ENCODE data around the gene KSR2.

KSR2 gene

GRCh38 chr12:117523971-117524370, 444.8 kb downstream of the KSR2 start:
- in situ Hi-C loops (cut with MboI; ENCODE audit: low sequenced_read_pairs, unreplicated experiment) = no loop called here
- no peak for DNase-seq (ENCODE audit: low spot score)
- TF ChIP-seq CTCF (IDR thresholded peaks at IDR 0.05; ENCODE audit: borderline replicate concordance, control extremely low read depth, extremely low read depth, insufficient read depth, missing control alignments) = no peak

DNA sequence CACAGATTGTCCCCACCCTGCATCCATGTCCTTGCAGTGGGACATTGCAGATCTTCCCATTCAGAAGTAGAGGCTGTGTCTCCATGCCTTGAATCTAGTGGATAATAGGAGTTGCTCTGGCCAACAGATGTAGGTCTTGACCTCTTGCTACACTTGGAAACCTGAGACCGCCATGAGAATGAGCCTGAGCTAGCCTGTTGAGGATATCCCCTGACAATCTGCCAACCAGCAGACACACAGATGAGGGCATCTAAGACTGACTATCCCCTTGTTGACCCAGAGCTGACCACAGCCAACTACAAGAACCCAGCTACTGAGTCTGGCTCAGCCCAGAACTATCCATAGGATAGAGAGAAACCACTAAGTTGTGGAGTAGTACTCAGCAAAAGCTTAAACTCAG, 446.2 kb downstream of the KSR2 start:
- in situ Hi-C loops (cut with MboI; ENCODE audit: low sequenced_read_pairs, unreplicated experiment) = no loop called here
- no peak for DNase-seq (ENCODE audit: low spot score)
- no peak for TF ChIP-seq CTCF (IDR thresholded peaks at IDR 0.05; ENCODE audit: borderline replicate concordance, control extremely low read depth, extremely low read depth, insufficient read depth, missing control alignments)

- in situ Hi-C loops (cut with MboI; ENCODE audit: low sequenced_read_pairs, unreplicated experiment) = no loop called here
- no peak for TF ChIP-seq CTCF (IDR thresholded peaks at IDR 0.05; ENCODE audit: borderline replicate concordance, control extremely low read depth, extremely low read depth, insufficient read depth, missing control alignments)
- no peak for DNase-seq (ENCODE audit: low spot score)
These were observed 446.9 kb downstream of the KSR2 start for GRCh38 chr12:117521867-117522266.

DNA sequence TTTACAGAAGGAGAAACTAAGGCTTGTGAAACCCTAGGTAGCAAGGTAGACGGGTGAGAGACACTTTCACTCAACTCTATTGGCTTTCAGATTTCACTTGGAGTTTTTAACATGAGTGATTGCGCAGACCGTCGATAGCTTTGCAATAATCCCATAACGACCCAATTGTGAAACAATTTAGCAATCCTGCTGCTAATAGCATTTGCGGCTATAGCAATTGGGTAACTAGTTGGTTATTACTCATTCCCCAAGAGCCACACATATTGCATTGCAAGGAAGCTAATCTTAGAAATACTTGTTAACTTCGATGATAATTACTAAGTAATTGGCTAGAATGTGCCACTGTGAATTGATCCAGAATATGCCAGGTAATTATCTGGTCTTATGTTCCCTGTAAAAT, 447.4 kb downstream of the KSR2 start:
- no peak for TF ChIP-seq CTCF (IDR thresholded peaks at IDR 0.05; ENCODE audit: borderline replicate concordance, control extremely low read depth, extremely low read depth, insufficient read depth, missing control alignments)
- DNase-seq (ENCODE audit: low spot score) = no peak
- in situ Hi-C loops (cut with MboI; ENCODE audit: low sequenced_read_pairs, unreplicated experiment) = no loop called here

GRCh38 chr12:117518594-117519270, 450.1 kb downstream of the KSR2 start:
- in situ Hi-C loops (cut with MboI; ENCODE audit: low sequenced_read_pairs, unreplicated experiment) = no loop called here
- DNase-seq (ENCODE audit: low spot score) = no peak
- no peak for TF ChIP-seq CTCF (IDR thresholded peaks at IDR 0.05; ENCODE audit: borderline replicate concordance, control extremely low read depth, extremely low read depth, insufficient read depth, missing control alignments)

DNA sequence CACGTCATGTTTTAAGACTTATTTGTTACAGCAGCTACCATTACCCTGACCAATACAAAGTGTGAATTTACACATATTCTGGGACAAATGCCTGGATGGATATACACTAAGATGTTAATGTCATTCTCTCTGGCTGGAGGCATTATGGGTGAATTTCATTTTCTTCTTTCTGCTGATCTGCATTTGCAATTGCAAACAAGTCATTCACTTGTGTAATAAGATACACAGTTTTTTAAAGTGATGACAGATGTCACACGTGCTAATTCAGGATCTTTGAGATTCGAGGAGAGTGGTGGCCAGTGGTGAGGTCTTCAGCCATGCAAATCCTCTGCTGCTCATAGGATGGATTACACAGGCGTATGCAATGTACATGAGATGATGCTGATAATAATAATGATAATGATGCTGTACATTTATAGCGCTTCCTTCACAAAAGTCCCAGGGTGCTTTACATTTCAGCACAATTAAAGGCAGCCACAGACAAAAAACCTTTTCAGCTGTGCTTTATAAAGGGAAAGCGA, 451.5 kb downstream of the KSR2 start:
- no peak for TF ChIP-seq CTCF (IDR thresholded peaks at IDR 0.05; ENCODE audit: borderline replicate concordance, control extremely low read depth, extremely low read depth, insufficient read depth, missing control alignments)
- no peak for DNase-seq (ENCODE audit: low spot score)
- in situ Hi-C loops (cut with MboI; ENCODE audit: low sequenced_read_pairs, unreplicated experiment) = no loop called here
